ENCODE results near the gene RNF26. TPM values are rescaled to one million over a fixed set of nuclear protein-coding genes. Genes with fewer than 3 reads are reported as not detected.

RNF26 gene
- polyA plus RNA-seq, 1 of the 3 experiments (the other 2 are of a cell fraction) = 31.9 TPM

DNA sequence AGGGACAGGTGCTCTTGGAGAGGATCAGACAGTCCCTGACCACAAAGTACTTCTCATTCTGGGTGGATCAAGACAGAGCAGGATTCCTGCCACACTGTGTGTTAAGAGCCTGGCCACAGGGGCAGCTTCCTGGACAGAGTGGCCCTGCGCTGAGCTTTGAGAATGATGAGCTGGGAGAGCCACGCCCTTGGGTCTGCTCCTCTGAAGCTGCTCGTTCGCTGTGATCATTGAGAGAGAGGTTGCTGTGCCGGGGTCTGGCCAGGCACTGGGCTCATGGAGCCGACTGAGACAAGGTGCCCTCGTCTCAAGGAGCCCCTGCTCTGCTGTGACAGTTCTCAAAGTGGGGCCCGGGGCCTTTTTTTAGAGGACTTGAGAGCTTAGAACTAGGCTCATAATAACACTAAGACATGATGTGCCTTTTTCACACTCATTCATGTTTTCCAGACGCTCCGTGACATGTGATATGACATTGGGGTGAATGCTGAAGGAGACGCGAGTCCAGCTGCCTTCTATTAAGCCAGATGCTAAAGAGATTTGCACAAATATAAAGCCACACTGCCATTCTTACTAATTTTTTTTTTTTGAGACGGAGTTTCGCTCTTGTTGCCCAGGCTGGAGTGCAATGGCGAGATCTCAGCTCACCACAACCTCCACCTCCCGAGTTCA is 13.7 kb downstream of the RNF26 start:
- no peak overlapping the region for H3K27ac ChIP-seq (ENCODE audit: low read depth in 2 of 2, low read length in 1 of 2)
- H4K20me1 ChIP-seq (ENCODE audit: insufficient read depth) = no peaks in the 10 kb centered on the region
- H3K79me2 ChIP-seq (ENCODE audit: insufficient read depth) = no peaks in the 10 kb centered on the region
- H3K9me2 ChIP-seq = no peaks in the 10 kb centered on the region
- ChIA-PET CTCF (interaction anchor here (1.6 to 11.0 kb wide), 5 partner anchors 9 to 133 kb away, joined by 3 to 90 read pairs (median 42); no protein-coding TSS in a partner anchor), POLR2A (interaction anchor here (1.5 kb wide), 1 partner anchor 10 kb away, joined by 8 read pairs; no protein-coding TSS in a partner anchor)
- H3K9me3 ChIP-seq = no peaks in the 10 kb centered on the region
- WGBS (ENCODE audit: low lambda C conversion rate) = 82% methylated on average over 10 of the region's 16 CpGs
- H3K4me2 ChIP-seq = no peak overlapping the region
- peaks cover 0 to 13% of the 10 kb centered on the region in 2 experiments; a peak in 1 of 4 replicates for H3K4me1 ChIP-seq (ENCODE audit: control insufficient read depth in 1 of 2, insufficient read depth in 2 of 2, low read depth in 1 of 2, low read length in 1 of 2)
- H3K9ac ChIP-seq = no peak overlapping the region
- no peak for DNase-seq
- TF ChIP-seq TAF1 (IDR thresholded peaks at IDR 0.05; ENCODE audit: borderline replicate concordance, low read depth, low read length) (no peak), MEF2A (IDR thresholded peaks at IDR 0.05; ENCODE audit: borderline replicate concordance, low read depth) (no peak), FOXJ3 (CRISPR knock-in tag; IDR thresholded peaks at IDR 0.05) (no peak), TEAD4 (IDR thresholded peaks at IDR 0.05; ENCODE audit: borderline replicate concordance, insufficient read depth) (no peak), FOXM1 (IDR thresholded peaks at IDR 0.05; ENCODE audit: low read depth) (no peak), YY1 (IDR thresholded peaks at IDR 0.05; ENCODE audit: low read depth) (no peak), POLR2AphosphoS5 (IDR thresholded peaks at IDR 0.05; ENCODE audit: low read depth, low read length) (no peak), FOSL2 (IDR thresholded peaks at IDR 0.05; ENCODE audit: borderline replicate concordance, low read depth) (no peak), RFX5 (IDR thresholded peaks at IDR 0.05; ENCODE audit: low read length) (no peak), RXRA (IDR thresholded peaks at IDR 0.05; ENCODE audit: borderline replicate concordance, low read depth) (no peak), SIN3A (IDR thresholded peaks at IDR 0.05; ENCODE audit: borderline replicate concordance, low read depth, low read length) (no peak)
- TF ChIP-seq, protein P1, sequence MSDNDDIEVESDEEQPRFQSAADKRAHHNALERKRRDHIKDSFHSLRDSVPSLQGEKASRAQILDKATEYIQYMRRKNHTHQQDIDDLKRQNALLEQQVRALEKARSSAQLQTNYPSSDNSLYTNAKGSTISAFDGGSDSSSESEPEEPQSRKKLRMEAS (IDR thresholded peaks at IDR 0.05; ENCODE audit: low read depth) = no peak
- TF ChIP-seq, protein P2, sequence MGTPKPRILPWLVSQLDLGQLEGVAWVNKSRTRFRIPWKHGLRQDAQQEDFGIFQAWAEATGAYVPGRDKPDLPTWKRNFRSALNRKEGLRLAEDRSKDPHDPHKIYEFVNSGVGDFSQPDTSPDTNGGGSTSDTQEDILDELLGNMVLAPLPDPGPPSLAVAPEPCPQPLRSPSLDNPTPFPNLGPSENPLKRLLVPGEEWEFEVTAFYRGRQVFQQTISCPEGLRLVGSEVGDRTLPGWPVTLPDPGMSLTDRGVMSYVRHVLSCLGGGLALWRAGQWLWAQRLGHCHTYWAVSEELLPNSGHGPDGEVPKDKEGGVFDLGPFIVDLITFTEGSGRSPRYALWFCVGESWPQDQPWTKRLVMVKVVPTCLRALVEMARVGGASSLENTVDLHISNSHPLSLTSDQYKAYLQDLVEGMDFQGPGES (IDR thresholded peaks at IDR 0.05; ENCODE audit: low read depth, low read length) = no peak
- TF ChIP-seq, protein P3, sequence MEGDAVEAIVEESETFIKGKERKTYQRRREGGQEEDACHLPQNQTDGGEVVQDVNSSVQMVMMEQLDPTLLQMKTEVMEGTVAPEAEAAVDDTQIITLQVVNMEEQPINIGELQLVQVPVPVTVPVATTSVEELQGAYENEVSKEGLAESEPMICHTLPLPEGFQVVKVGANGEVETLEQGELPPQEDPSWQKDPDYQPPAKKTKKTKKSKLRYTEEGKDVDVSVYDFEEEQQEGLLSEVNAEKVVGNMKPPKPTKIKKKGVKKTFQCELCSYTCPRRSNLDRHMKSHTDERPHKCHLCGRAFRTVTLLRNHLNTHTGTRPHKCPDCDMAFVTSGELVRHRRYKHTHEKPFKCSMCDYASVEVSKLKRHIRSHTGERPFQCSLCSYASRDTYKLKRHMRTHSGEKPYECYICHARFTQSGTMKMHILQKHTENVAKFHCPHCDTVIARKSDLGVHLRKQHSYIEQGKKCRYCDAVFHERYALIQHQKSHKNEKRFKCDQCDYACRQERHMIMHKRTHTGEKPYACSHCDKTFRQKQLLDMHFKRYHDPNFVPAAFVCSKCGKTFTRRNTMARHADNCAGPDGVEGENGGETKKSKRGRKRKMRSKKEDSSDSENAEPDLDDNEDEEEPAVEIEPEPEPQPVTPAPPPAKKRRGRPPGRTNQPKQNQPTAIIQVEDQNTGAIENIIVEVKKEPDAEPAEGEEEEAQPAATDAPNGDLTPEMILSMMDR (IDR thresholded peaks at IDR 0.05) = no peak
- H3K27me3 ChIP-seq (ENCODE audit: insufficient read depth) = no peaks in the 10 kb centered on the region; the same call in 1 of the 2 replicates
- no peaks in the 10 kb centered on the region for H3F3A ChIP-seq (replicated peaks; ENCODE audit: insufficient read depth)
- H3K36me3 ChIP-seq (replicated peaks in 1 of 2; ENCODE audit: control insufficient read depth in 1 of 2, insufficient read depth in 2 of 2, low read length in 1 of 2) = no peaks in the 10 kb centered on the region
- H3K4me3 ChIP-seq (ENCODE audit: low read depth in 2 of 2, low read length in 1 of 2) = no peak overlapping the region
- no peak overlapping the region for H2AFZ ChIP-seq (ENCODE audit: low read depth)
